Limb (tissue), 2 donors: ENCODE data around the gene ANP32E.
A peak's percentile ranks its signal among the peaks of the same experiment; 100 is the strongest.
"Not testable (repeated sequence)": the region's sequence is repeated elsewhere in the genome, so short reads cannot be mapped to it uniquely, and the experiment has no call there.

Source experiments
- DNase-seq, 2 donors: peaks; one replicate each; pipeline ENCODE4 v3.0.0-alpha.2; 2016; ENCODE audit errors: extremely low spot score in 2 of 2

The ANP32E gene

DNA sequence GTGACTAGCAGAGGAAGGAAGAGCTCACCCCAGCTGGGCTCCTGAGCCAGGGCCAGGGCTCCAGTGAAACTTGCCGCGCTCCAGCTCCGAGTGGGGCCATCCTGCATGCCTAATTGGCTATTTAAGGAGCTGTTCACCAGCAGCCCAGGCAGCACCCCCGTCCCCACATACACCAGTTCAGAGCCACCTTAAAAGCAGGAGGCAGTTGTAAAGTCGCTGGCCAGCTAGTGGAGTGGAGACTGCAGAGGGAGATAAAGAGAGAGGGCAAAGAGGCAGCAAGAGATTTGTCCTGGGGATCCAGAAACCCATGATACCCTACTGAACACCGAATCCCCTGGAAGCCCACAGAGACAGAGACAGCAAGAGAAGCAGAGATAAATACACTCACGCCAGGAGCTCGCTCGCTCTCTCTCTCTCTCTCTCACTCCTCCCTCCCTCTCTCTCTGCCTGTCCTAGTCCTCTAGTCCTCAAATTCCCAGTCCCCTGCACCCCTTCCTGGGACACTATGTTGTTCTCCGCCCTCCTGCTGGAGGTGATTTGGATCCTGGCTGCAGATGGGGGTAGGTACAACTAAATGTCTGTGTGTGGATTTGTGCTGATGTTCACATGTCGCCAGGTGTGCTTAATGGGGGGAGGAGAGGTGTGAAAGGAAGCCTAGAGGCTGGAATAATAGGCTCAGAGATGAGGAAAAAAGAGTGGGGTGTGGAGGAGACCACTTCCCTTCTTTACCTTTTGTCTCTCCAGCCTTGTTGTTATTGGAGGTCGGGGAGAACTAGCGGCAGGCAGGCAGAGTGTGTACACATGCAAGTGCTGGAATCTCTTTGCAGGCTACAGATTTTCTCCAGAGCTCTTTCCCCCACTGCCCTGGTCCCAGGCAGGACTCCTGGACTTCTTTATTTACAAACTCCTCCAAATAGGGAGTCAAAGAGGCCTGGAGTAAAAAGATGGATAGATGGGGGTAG, 22.0 kb upstream of the ANP32E start, which contains the start of gene CA14:
TSS of gene CA14 (plus strand) at position 151 of the 962 bp plus-strand sequence. CDS start at position 506, 355 bp downstream.
- peak in 1 of 2 donors; percentile 54 for DNase-seq

DNA sequence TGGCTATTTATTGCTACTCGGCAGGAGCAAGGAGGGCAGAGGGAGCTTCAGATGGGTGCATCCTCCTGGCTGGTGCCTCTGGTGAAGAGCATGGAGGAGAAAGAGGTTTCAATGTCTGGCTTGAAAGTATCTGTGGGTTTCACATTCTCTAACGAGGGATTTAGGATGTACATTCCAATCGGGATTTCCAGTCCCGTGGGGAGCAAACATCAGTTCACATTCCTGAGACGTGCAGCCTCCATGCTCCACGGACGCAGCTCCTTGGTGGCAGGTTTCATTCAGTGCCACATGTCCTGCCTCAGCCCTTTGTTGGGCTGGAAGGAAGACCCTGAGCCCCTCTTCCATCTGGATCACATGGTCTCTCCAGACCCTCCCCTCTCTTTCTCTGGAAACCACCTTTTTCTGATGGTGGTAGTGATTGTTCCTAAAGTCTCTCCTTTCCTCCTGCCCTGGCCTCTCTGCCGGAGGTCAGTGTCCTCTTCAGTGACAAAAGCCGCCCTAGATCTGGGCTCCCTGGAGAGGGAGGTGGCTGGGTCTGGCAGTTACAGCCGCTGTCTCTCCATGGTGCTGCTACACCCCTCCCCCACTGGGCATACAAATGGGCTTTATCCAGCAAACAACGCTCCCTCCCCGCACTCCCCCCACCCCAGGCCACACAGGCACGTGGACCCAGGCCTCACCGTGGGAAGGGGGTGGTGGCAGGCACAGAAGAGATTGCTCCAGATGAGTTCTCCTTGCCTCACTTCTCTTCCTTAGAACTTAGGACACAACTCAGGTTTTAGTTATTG, 20.8 kb upstream of the ANP32E start:
- peak in 1 of 2 donors; percentile 57 for DNase-seq

DNA sequence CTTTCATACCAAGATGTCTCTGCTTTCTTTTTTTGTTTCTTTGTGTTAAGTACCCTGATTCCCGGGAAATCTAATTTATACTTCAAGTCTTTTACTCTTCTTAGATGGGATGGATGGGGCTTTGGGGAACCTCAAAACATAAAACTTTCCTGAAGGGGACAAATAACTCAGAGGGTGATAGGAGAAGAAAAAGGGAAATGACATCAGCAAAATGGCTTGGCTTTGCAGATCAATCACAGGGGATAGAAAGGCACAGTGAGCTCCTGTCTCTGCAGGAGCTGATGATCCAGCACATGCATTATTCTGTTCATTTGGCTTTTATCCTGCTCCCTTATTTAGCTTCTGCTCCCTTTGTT, 20.3 kb upstream of the ANP32E start:
- no peak for DNase-seq

DNA sequence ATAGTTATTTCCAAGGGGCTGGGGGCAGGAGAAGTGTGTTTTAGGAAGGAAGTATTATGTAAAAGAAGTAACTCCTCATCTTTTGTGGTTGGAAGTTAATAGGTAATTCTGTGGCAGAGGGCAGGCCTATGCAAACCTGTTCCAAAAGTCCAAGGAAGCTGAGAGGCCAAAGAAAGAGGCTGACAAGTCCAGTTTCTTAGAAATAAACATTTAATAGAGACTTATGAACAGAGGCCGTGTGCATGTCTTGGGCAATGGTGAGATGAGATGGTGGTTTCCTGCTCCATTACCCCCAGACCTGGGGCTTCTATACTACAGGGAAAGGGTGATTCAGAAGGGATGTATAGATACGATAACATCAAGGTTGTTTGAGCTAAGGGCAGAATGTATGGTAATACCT, 14.0 kb upstream of the ANP32E start:
- DNase-seq = no peak

- no peak for DNase-seq
Measured at GRCh38 chr1:150243003-150243402, 7.1 kb upstream of the ANP32E start.

GRCh38 chr1:150237746-150238145, 1.8 kb upstream of the ANP32E start:
- DNase-seq = no peak

DNA sequence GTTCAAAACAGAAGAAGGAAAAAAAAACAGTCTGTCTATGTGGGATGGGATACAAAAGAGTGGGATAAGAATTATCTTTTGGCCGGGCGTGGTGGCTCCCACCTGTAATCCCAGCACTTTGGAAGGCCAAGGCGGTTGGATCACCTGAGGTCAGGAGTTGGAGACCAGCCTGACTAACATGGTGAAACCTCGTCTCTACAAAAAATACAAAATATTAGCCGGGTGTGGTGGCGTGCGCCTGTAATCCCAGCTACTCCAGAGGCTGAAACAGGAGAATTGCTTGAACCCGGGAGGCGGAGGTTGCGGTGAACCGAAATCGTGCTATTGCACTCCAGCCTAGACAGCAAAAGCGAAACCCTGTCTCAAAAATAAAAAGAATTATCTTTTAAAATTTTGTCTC, 1.3 kb upstream of the ANP32E start:
- not testable (repeated sequence) for DNase-seq

DNA sequence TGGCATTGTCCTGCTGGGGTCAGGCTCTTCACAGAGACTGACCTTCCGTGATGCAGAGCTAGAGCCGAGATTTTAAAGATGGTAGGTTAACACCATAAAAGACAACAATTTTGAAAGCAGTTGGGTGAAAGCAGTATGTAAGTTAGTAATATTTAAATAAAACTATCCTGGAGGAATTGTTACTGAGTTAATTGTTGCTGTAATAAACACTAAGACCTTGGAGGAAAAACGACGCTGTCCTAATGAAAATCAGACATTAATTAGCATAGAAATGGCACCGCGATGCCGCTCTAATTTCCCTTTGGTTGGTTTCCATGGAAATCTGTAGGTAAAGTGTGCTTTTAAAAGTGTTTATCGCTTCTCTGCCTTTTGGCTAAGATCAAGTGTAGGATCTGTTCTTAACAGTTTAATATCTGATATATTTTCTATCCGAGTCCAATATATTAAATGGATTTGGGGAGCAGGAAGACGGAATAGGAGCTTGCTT, 745 bp upstream of the ANP32E start:
- no peak for DNase-seq

DNA sequence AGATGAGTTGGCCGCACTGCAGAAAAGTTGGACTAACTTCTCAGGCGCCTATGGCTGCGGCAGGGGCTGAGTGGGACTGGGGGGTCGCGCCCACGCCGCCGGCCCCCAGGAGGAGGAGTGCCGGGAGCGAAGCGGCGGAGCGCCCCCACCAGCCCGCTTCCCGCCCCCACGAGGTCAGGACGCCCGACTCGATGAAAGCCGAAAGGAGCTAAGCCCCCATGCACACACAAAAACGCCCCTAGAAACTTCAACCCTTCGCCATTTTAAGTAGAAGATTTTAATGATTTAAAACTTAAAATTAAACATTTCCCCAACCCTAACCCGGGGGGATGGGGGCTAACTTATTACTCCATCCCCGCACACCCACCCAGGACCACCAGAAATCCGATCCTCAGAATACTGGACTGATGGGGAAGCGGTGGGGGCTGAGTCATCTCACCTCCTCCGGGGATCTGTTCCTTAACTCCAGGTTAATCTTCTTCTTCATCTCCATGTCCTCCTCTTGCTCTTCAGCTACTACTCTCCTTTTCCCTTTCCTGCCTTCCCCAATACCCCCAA, 539 bp downstream of the ANP32E start:
- no peak for DNase-seq

DNA sequence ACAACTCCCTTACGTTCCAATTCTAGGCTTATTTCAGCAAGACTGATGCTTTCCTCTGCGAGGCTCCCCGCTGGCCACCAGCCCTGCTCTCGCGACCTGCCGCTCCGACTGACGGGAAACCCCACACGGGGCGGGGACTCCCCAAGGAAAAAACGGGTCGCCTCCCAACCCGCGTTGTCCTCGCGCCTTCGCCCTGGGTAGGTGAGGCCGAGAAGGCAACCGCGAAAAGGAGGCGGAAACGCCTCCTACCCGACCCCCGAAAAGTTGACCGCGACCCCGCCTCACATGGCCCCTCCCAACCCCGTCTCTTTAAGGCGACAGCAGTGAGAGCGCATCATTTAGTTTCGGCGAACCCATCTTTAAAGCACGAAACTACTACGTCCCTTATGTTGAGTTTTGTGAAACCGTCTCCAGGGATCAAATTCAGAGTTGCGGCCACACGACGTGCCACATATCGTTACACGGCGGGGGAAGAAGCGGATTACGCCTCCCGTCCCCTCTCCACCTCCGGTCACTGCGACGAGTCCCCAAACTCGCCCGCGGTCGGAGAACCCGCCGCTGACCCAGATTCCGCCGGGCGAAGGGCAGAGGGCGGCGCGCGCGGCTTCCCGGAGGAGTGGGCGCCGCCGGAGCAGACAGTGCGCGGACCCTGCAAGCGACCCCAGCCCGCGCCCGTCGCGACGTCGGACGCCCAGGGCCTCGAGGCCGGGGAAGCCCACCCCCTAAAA, 1.2 kb downstream of the ANP32E start:
- peak; percentile 76 to 82 for DNase-seq

- peak in 1 of 2 donors; percentile 36 for DNase-seq
Measured at GRCh38 chr1:150234309-150234565, 1.7 kb downstream of the ANP32E start.

GRCh38 chr1:150233359-150234308, 2.3 kb downstream of the ANP32E start:
- DNase-seq = no peak

GRCh38 chr1:150232921-150233320, 3.0 kb downstream of the ANP32E start:
- not testable (repeated sequence) for DNase-seq

- DNase-seq = not testable (repeated sequence)
Measured at GRCh38 chr1:150228246-150228645, 7.7 kb downstream of the ANP32E start.

DNA sequence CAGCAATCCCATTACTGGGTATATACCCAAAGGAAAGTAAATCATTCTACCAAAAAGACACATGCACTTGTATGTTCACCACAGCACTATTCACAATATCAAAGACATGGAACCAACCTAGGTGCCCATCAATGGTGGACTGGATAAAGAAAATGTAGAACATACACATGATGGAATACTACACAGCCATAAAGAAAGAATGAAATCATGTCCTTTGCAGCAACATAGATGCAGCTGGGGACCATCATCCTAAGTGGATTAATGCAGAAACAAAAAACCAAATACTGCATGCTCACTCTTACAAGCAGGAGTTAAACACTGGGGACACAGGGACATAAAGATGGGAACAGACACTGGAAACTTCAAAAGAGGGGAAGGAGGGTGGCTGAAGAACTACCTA, 8.7 kb downstream of the ANP32E start:
- DNase-seq = no peak

DNA sequence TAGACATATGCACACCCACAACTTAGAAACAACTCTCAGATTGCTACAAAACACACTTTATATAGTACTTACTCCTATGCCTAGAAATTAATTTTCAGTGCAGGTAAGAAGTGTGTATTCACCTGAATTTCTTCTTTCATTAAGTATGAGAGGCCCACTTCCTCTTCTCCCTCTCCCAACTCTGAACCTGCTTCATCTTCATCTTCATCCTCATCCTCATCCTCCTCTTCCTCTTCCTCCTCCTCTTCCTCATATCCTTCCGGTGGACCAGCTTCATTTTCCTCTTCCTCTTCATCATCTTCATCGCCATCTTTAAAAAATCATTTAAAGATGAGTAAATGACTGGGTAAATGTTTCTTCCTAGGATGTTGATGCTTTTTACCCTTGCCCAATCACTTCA, 9.4 kb downstream of the ANP32E start:
- DNase-seq = no peak

DNA sequence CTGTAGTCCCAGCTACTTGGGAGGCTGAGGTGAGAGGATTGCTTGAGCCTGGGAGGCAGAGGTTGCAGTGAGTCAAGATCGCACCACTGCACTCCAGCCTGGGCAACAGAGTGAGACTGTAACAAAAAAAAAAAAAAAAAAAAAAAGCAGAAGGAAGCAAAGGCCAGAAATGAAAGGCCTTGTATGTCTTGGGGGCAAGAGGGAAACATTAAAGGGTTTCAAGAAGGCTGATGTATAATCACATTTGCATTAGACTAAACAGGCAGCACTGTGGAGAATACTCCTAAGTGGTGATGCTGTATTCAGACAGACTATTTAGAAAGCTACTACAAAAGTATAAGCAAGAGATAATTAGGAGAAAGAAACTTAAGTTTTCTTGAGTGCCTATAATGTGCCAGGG, 10.4 kb downstream of the ANP32E start:
- DNase-seq = no peak

GRCh38 chr1:150224983-150225382, 10.9 kb downstream of the ANP32E start:
- DNase-seq = no peak

GRCh38 chr1:150221552-150221951, 14.4 kb downstream of the ANP32E start:
- DNase-seq = no peak

- DNase-seq = not testable (repeated sequence)
Measured at GRCh38 chr1:150215855-150216254, 20.1 kb downstream of the ANP32E start.
